GM12872 (cell line): ENCODE results near the gene TCF12.

Experiments
- TF ChIP-seq, protein P1 (sequence below): IDR thresholded peaks from 3 replicates; pipeline ENCODE4 v1.5.1; 2011; ENCODE audit warnings: low read depth, mild to moderate bottlenecking, low read length, moderate library complexity; ENCODE audit not compliant: insufficient read depth

The TCF12 gene

DNA sequence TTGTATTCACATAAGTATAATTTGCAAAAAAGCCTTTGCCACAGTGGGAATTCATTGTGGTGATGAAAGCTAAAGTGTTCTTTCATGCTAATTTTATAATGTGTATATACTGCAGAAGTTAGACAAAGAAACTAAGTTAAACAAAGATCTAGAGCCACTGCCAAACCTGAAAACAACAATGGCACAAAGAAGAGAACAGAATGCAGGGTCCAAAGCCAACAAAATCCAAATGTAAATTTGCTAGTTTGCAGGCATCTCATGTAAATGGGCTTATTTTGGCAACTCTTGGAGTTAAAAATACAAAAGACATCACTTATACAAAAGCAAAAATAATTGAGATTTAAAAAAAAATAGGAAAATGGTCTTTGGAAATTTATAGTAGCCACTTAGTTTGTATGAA, 123.0 kb downstream of the TCF12 start:
- TF ChIP-seq, protein P1, sequence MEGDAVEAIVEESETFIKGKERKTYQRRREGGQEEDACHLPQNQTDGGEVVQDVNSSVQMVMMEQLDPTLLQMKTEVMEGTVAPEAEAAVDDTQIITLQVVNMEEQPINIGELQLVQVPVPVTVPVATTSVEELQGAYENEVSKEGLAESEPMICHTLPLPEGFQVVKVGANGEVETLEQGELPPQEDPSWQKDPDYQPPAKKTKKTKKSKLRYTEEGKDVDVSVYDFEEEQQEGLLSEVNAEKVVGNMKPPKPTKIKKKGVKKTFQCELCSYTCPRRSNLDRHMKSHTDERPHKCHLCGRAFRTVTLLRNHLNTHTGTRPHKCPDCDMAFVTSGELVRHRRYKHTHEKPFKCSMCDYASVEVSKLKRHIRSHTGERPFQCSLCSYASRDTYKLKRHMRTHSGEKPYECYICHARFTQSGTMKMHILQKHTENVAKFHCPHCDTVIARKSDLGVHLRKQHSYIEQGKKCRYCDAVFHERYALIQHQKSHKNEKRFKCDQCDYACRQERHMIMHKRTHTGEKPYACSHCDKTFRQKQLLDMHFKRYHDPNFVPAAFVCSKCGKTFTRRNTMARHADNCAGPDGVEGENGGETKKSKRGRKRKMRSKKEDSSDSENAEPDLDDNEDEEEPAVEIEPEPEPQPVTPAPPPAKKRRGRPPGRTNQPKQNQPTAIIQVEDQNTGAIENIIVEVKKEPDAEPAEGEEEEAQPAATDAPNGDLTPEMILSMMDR = no peak

DNA sequence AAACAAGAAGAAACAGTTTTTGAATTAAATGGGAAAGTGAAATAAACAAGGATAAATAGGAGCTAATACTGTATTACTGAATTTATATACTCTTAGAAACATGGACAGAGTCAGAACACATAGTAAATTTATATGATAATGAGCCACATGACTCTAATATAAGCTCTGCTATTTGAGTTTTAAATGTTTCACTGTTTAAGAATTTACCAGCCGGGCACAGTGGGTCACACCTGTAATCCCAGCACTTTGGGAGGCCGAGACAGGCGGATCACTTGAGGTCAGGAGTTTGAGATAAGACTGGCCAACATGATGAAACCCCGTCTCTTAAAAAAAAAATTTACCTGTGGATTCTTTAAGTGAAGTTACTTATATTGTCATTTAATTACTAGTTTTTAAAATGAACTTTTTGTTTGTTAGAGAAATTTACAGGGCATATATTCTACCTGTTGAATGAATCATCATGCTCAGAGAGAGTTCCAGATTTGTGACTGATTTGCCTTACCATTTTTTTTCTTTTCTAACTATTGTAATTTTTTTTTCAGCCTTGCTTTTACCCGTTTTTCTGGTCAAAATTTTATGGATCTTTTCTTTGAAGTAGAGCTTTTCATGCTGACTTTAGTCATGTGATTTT, 125.7 kb downstream of the TCF12 start:
- TF ChIP-seq, protein P1 = no peak

DNA sequence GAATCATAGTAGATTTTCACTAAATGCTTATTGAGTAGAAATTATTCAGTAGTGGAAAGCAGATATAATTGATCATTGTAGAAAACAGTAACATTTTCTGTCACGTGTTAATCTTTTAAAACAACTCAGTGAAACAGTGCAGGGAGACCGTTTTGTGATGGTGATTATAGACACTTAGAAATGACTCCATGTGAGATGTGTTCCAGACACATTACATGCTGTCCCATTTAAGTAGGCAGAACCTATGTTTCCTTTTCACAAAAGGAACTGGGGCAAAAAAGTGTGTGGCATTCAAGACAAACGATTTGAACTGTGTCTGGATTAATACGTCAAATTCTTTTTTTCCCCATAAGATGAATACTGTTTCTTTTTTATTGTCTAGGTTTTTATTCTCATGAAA, 126.5 kb downstream of the TCF12 start:
- TF ChIP-seq, protein P1 = no peak

DNA sequence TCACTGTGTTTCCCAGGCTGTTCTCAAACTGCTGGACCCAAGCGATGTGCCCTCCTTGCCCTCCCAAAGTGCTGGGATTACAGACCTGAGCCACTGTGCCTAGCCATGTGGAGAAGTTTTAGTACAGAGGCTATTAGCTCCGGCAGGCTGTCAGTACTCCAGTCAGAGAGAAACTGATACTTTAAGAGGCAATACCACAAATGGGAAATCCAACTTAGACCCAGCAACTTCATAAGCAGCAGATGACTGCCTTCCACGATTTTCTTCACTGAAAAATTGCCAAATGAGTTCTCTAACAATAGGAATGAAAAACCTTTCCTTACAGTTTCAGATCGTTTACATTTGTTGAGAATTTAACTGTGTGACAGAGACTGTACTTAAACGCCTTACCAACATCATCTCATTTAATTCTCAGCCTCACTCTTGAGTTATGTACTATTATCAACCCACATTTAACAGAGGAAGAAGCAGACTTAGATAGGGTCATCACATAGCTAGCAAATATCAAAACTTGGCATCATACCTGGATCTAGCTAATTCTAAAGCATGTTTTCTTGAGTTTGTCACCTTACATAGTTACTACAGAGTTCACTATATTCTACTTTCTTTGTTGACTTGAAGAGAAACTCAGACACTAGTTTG, 127.4 kb downstream of the TCF12 start:
- TF ChIP-seq, protein P1 = no peak

DNA sequence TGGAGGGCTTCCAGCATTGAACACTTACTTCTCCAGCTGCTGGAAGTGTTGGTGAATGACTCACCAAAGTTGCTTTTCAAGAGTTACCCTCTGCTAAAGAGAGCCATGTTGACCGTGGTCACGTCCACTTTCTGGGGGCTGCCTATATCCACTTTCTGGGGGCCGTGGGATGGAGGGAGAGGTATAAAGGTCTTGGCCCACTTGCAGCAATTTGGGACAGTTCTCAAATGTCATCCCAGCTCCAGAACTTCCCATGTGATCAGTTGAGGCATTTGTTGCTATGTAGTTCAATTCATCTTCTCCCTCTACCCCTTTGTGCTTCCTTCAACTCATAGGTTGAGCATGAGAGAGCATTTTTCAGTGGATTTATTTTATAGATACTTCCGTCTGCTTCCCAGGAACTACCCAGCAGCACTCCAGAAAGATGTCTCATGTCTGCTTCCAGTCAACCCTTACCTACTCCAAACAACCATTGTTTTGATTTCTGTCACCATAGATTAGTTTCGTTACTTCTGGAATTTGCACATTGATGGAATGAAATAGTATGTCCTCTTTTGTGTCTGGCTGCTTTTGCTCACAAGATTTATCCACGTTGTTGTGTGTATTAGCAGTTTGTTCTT, 130.6 kb downstream of the TCF12 start:
- TF ChIP-seq, protein P1 = no peak

DNA sequence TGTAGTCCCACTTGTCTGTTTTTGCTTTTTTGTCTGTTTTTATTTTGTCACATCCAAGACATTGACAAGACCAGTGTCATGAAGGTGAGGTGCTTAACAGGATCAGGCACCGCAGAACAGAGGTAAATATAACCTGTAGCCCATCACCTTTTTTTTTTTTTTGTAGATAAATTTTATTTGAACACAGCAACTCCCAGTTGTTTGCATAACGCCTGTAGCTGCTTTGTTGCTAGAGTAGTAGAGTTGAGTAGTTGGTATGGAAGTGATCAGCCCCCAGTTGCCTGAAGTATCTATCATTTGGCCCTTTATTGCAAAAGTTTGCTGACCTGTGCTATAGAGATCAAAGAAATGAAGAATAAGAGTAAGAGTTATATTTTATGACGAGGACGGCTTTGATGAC, 135.0 kb downstream of the TCF12 start:
- TF ChIP-seq, protein P1 = no peak

DNA sequence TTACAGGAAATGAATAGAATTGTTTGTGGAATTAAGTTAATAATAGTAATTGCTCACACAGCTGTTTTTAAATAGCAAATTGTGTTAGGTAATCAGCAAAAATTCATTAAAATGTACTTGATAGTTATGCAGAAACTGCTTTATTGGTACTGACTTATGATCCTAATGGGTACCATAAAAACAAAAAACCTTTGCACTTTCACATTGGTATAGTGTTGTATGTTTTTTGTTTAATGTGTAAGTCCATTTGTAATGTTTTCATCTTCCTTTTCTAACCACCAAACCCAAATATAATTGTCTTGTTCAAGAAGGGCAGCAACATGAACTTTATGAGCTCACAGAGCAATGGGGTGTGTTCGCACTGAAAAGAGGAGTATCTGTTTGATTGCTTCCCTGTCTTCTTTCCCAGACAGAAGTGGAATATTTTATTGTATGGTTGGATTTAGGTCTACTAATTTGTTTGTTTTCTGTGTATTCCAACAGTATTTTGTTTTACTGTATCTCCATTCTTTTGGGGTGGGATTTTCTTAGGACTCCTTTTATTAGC, 135.8 kb downstream of the TCF12 start:
- TF ChIP-seq, protein P1 = no peak
